Left ventricle myocardium inferior (tissue), 1 donor: Measurements from ENCODE around the gene MEOX1. TPM values are rescaled to one million over a fixed set of nuclear protein-coding genes. Genes with fewer than 3 reads are reported as not detected.

ENCODE experiments used
- DNase-seq: peaks from one replicate; pipeline ENCODE4 v3.0.0-alpha.2; 2020
- H3K27ac ChIP-seq: fragments of 200-600 bp; replicated peaks from 2 replicates; pipeline ENCODE4 v1.8.0; 2021
- H3K27me3 ChIP-seq: fragments of 200-600 bp; 2 replicates; pipeline ENCODE4 v1.8.0; 2021; ENCODE audit warnings: low read depth
- H3K36me3 ChIP-seq: fragments of 200-600 bp; 2 replicates; pipeline ENCODE4 v1.8.0; 2021
- H3K4me1 ChIP-seq: fragments of 200-600 bp; 2 replicates; pipeline ENCODE4 v1.8.0; 2021
- H3K4me3 ChIP-seq: fragments of 200-600 bp; 2 replicates; pipeline ENCODE4 v1.8.0; 2021; ENCODE audit warnings: mild to moderate bottlenecking, moderate library complexity
- H3K9me3 ChIP-seq: fragments of 200-600 bp; replicated peaks from 2 replicates; pipeline ENCODE4 v1.8.0; 2021
- intact Hi-C: fragments of 100-400 bp; cut with micrococcal nuclease; formaldehyde crosslinking; loops from one replicate; pipeline ENCODE4 v1.11.0; 2022
- total RNA-seq: library from RNA; stranded (reverse); fragmentation: NEBNext Ultra II Directional; extraction: Animal tissue kit (Norgen Biotek cat#: 25700); gene quantifications from one replicate; pipeline ENCODE4 v1.2.1, GENCODE V29; 2021
- TF ChIP-seq, protein P1 (sequence below): fragments of 200-600 bp; IDR thresholded peaks from 2 replicates; pipeline ENCODE4 v1.8.0; 2021; ENCODE audit warnings: antibody characterized with exemption, mild to moderate bottlenecking, borderline replicate concordance
- donor health status: DM: no; HTN: yes; CAD: no; lungs with severe emphysema.

MEOX1 gene
- total RNA-seq, 1 donor from 2014 or later = 8.4 TPM

DNA sequence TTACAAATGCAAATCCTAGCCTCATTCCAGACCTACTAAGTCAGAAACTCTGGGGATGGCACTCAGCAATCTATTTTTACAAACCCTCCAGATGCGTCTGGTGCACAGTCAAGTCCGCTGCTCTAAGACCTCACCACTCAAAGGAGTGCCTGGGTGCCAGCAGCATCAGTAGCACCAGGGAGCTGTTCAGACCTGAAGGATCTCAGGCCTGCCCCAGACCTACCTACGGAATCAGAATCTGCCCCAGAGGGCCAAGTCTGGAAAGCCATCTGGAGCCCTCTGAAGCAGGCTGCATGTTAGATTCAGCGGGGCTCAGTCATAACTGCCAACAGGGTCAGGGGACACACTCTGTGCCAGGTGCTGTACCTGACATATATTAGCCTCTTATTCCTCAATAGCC is 17.6 kb downstream of the MEOX1 start:
- H3K4me3 ChIP-seq = no peak overlapping the region
- no peak for DNase-seq
- no peaks in the 10 kb centered on the region for H3K36me3 ChIP-seq
- H3K27ac ChIP-seq = peak overlapping the region; percentile 93
- intact Hi-C loops = no loop called here
- no peaks in the 10 kb centered on the region for H3K9me3 ChIP-seq
- H3K27me3 ChIP-seq = peaks cover 24% of the 10 kb centered on the region
- TF ChIP-seq, protein P1, sequence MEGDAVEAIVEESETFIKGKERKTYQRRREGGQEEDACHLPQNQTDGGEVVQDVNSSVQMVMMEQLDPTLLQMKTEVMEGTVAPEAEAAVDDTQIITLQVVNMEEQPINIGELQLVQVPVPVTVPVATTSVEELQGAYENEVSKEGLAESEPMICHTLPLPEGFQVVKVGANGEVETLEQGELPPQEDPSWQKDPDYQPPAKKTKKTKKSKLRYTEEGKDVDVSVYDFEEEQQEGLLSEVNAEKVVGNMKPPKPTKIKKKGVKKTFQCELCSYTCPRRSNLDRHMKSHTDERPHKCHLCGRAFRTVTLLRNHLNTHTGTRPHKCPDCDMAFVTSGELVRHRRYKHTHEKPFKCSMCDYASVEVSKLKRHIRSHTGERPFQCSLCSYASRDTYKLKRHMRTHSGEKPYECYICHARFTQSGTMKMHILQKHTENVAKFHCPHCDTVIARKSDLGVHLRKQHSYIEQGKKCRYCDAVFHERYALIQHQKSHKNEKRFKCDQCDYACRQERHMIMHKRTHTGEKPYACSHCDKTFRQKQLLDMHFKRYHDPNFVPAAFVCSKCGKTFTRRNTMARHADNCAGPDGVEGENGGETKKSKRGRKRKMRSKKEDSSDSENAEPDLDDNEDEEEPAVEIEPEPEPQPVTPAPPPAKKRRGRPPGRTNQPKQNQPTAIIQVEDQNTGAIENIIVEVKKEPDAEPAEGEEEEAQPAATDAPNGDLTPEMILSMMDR = no peak
- peaks cover 58% of the 10 kb centered on the region for H3K4me1 ChIP-seq

DNA sequence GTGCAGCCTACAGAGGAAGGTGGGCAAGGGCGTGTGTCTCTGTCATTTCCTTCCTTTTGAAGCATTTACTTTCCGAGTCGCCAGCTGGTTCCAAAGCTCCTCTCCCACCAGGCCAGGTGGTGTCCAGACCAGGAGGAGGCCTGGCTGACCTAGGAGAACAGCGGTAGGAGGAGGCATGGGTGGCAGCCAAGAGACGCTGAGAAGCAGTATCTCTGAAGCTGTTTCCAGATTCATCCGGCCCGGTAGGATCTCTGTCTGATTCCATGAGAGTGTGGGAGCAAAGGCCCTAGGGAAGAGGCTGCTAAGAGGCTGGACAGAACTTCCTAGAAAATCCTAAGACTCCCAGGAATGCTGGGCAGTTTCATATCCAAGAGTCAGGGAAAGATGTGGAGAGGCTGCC is 20.3 kb downstream of the MEOX1 start:
- H3K4me1 ChIP-seq = peaks cover 32% of the 10 kb centered on the region
- no peak overlapping the region for H3K4me3 ChIP-seq
- TF ChIP-seq, protein P1 = no peak
- peaks cover 24% of the 10 kb centered on the region for H3K27me3 ChIP-seq
- intact Hi-C loops = no loop called here
- no peaks in the 10 kb centered on the region for H3K9me3 ChIP-seq
- no peaks in the 10 kb centered on the region for H3K36me3 ChIP-seq
- peak; percentile 43 for DNase-seq
- H3K27ac ChIP-seq = peak overlapping the region; percentile 67

DNA sequence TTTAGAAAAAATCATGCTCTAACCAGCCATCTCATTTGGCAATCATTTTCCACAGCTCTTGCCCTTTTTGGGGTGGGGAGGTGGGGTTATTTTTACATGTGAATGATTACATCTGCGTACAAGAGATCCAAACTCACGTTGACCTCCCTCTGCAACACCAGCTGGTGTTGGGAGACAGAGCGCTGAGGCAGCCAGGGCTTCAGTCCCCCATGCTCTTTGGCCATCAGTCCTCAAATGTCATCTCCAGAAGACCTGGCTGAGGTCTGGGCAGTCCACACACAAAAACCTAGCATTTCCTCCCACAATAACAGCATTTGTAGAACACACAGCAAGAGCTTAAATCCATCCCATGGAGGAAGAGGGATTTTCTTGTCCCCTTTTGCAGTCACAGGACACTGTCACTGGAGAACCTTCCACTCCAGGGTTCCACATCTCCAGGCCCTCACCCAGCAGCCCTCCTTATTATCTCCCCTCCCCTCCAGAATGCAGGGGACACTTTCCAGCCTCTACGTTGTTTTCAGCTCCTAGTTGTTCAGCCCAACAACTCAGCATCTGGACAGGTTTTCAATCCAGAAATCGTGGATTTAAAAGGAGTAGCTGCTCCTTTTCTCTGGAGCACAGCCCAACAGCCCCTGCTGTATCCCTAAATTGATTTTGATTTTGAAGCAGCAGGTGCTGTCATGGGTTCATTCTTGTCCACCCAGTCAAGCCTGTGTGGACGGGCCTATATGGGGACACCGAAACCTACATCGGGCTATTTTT is 21.1 kb downstream of the MEOX1 start:
- H3K27me3 ChIP-seq = peaks cover 17% of the 10 kb centered on the region
- H3K9me3 ChIP-seq = no peaks in the 10 kb centered on the region
- H3K36me3 ChIP-seq = no peaks in the 10 kb centered on the region
- peaks cover 24% of the 10 kb centered on the region for H3K4me1 ChIP-seq
- H3K27ac ChIP-seq = peak overlapping the region; percentile 67
- DNase-seq = no peak
- TF ChIP-seq, protein P1 = no peak
- intact Hi-C loops = no loop called here
- H3K4me3 ChIP-seq = no peak overlapping the region

DNA sequence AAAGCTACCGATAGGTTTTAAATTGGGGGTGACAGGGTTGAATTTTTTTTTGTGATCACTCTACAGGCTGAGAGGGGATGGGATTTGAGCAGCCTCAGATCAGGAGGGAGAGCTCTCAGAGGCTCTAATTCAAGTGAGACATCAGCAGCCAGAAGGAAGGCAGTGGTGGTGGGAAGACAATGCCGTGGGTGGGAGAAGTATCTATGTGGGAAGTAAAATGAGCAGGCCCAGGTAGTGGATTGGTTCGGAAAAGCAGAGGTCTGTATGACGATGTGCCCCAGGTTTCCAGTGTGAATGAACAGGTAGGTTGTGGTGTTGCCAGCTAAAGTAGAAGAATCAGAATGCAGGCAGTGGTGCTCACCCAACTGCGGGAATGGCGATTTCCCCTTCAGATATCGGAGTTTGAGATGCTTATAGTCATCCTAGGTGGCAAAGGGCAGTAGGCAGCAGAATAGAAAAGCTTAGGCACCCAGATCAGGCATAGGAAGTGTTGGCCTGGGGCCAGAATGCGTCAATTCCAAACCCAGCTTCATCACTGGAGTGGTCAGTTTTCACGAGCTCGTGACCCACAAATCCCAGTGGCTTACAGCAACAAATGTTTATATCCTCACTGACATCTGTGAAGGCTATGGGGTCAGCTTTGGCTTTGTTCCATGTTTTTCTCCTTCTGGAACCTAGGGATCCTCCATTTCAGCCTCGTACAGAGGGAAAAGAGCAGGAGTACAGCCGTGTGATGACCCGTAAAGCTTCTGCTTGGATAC is 24.0 kb downstream of the MEOX1 start:
- no peak for DNase-seq
- TF ChIP-seq, protein P1 = no peak
- H3K27me3 ChIP-seq = no peaks in the 10 kb centered on the region
- H3K9me3 ChIP-seq = no peaks in the 10 kb centered on the region
- H3K27ac ChIP-seq = no peak overlapping the region
- H3K36me3 ChIP-seq = no peaks in the 10 kb centered on the region
- intact Hi-C loops = no loop called here
- H3K4me1 ChIP-seq = peaks cover 37% of the 10 kb centered on the region
- no peak overlapping the region for H3K4me3 ChIP-seq

DNA sequence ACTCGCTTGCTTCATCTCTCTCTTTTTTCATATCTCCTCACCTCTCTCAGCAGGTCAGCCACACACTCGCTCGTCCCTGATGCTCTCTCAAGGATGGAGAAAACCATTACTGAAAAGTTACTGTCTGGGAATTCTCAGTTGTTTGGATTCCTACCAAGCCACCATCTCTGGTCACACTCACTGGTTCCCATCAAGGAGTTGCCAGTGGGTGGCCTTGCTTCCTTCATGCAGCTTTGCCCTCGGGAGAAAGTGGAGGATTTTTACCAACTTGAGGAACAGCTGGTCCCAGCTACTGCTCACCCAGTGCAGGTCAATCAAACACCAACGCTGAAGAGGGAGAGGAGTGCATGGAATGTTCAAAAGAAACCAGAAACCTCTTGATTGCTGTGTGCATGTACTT is 25.3 kb downstream of the MEOX1 start:
- TF ChIP-seq, protein P1 = no peak
- H3K27me3 ChIP-seq = no peaks in the 10 kb centered on the region
- no peak overlapping the region for H3K4me3 ChIP-seq
- H3K27ac ChIP-seq = no peak overlapping the region
- no peaks in the 10 kb centered on the region for H3K9me3 ChIP-seq
- intact Hi-C loops = no loop called here
- DNase-seq = no peak
- H3K4me1 ChIP-seq = peaks cover 35% of the 10 kb centered on the region
- no peaks in the 10 kb centered on the region for H3K36me3 ChIP-seq
